HEK293T (cell line): ENCODE data around the gene POSTN.

ENCODE experiments used
- CTCF ChIA-PET: fragments of 350-600 bp; formaldehyde crosslinking; extraction: SDS; loops from one replicate; lab custom pipeline; 2021; ENCODE audit warnings: antibody characterized with exemption, inconsistent platforms; lab: Yijun Ruan, JAX
- POLR2A ChIA-PET: fragments of 350-600 bp; formaldehyde crosslinking; extraction: SDS; loops from one replicate; lab custom pipeline; 2020; ENCODE audit warnings: antibody characterized with exemption, inconsistent platforms; lab: Yijun Ruan, JAX
- DNase-seq: peaks from one replicate; pipeline ENCODE4 v3.0.0; 2012; ENCODE audit warnings: mixed read lengths; ENCODE audit errors: extremely low spot score
- ARNT ChIP-seq: fragments of 450-650 bp; IDR thresholded peaks from 2 replicates; pipeline ENCODE4 v1.6.1; 2017; ENCODE audit warnings: mild to moderate bottlenecking
- BHLHE40 ChIP-seq: fragments of 450-650 bp; IDR thresholded peaks from 2 replicates; pipeline ENCODE4 v1.6.1; 2016; ENCODE audit warnings: mild to moderate bottlenecking, moderate library complexity, borderline replicate concordance
- CTBP1 ChIP-seq: fragments of 450-650 bp; IDR thresholded peaks from 2 replicates; pipeline ENCODE4 v1.6.1; 2016; ENCODE audit warnings: borderline replicate concordance
- ELF4 ChIP-seq: fragments of 450-650 bp; IDR thresholded peaks from 2 replicates; pipeline ENCODE4 v1.6.1; 2017; ENCODE audit warnings: antibody characterized with exemption
- FOXA1 ChIP-seq: fragments of 450-650 bp; IDR thresholded peaks from 2 replicates; pipeline ENCODE4 v1.6.1; 2016; ENCODE audit warnings: mild to moderate bottlenecking
- FOXK2 ChIP-seq: fragments of 450-650 bp; IDR thresholded peaks from 2 replicates; pipeline ENCODE4 v1.6.1; 2016; ENCODE audit warnings: mild to moderate bottlenecking
- FOXM1 ChIP-seq: fragments of 450-650 bp; IDR thresholded peaks from 2 replicates; pipeline ENCODE4 v1.6.1; 2017; ENCODE audit warnings: mild to moderate bottlenecking, borderline replicate concordance
- HDGF ChIP-seq: fragments of 450-650 bp; IDR thresholded peaks from 2 replicates; pipeline ENCODE4 v1.6.1; 2017; ENCODE audit warnings: antibody characterized with exemption, borderline replicate concordance
- L3MBTL2 ChIP-seq: fragments of 450-650 bp; conservative IDR thresholded peaks from 2 replicates; pipeline ENCODE4 v1.6.1; 2016; ENCODE audit warnings: mild to moderate bottlenecking
- LEF1 ChIP-seq: fragments of 450-650 bp; IDR thresholded peaks from 2 replicates; pipeline ENCODE4 v1.6.1; 2017; ENCODE audit warnings: mild to moderate bottlenecking, borderline replicate concordance
- NFRKB ChIP-seq: fragments of 450-650 bp; IDR thresholded peaks from 2 replicates; pipeline ENCODE4 v1.6.1; 2016; ENCODE audit warnings: mild to moderate bottlenecking, moderate library complexity
- PKNOX1 ChIP-seq: fragments of 450-650 bp; IDR thresholded peaks from 2 replicates; pipeline ENCODE4 v1.6.1; 2016
- SP1 ChIP-seq: fragments of 450-650 bp; IDR thresholded peaks from 2 replicates; pipeline ENCODE4 v1.6.1; 2017
- SUZ12 ChIP-seq: fragments of 450-650 bp; IDR thresholded peaks from 2 replicates; pipeline ENCODE4 v1.6.1; 2016; ENCODE audit warnings: mild to moderate bottlenecking
- TARDBP ChIP-seq: fragments of 450-650 bp; IDR thresholded peaks from 2 replicates; pipeline ENCODE4 v1.6.1; 2016
- ZNF384 ChIP-seq: fragments of 450-650 bp; IDR thresholded peaks from 2 replicates; pipeline ENCODE4 v1.6.1; 2016

POSTN gene

DNA sequence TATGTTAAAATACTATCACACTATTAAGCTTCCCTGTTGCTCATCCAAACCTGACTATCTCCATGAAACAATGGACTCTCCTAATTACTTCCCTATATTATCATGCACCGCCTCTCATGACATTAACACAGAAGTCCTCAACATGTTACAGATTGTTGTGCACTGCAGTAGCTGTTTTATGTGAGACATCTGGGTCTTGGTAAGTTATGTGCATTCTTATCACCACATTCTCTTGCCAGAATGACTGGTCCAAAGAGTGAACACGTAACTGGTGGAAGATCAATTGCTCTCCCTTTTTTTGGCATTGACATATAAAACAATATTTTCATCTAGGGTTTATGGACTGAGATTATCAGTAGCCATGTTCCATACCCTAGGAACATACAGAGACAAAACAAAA, 59.4 kb downstream of the POSTN start:
- no peak for DNase-seq
- CTCF ChIA-PET, result no interaction called here
- no peak for TF ChIP-seq LEF1
- no peak for TF ChIP-seq L3MBTL2
- TF ChIP-seq FOXK2, result no peak
- TF ChIP-seq FOXA1, result no peak
- TF ChIP-seq ELF4, result no peak
- TF ChIP-seq HDGF, result no peak
- TF ChIP-seq PKNOX1, result no peak
- POLR2A ChIA-PET, result no interaction called here

GRCh38 chr13:37535501-37535900, 63.1 kb downstream of the POSTN start:
- TF ChIP-seq CTBP1 (no peak), PKNOX1 (no peak), SP1 (no peak), ARNT (no peak), HDGF (no peak), FOXM1 (no peak), TARDBP (no peak), FOXK2 (no peak), L3MBTL2 (no peak), ELF4 (no peak), ZNF384 (no peak), BHLHE40 (no peak), NFRKB (no peak)
- ChIA-PET CTCF (no interaction called here), POLR2A (no interaction called here)
- DNase-seq, result no peak

- POLR2A ChIA-PET, result no interaction called here
- CTCF ChIA-PET, result no interaction called here
- TF ChIP-seq ZNF384 (no peak), TARDBP (no peak), FOXM1 (no peak), SP1 (no peak), HDGF (no peak), PKNOX1 (no peak), BHLHE40 (no peak)
- no peak for DNase-seq
Measured at GRCh38 chr13:37534676-37535075, 63.9 kb downstream of the POSTN start.

GRCh38 chr13:37534181-37534580, 64.4 kb downstream of the POSTN start:
- CTCF ChIA-PET, result no interaction called here

DNA sequence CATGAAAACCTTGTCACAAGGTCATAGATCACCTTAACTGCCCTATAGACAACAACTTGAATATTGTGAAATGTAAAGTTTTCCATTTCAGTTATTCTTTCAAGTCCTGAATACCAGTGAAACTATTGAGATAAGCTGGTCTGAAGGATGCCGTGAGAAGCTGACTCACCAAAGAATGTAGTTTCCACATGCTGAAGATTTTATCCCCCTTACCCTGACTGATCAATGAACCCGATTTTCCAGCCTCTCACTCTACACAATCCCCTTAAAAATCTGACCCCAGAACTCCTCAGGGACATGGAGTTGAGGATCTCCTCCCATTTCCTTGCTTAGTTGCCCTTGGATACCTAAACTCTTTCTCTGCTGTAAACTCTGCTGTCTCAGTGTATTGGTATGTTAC, 67.5 kb downstream of the POSTN start:
- CTCF ChIA-PET, result no interaction called here
- TF ChIP-seq SP1, result no peak
- TF ChIP-seq FOXK2, result no peak
- TF ChIP-seq PKNOX1, result no peak
- TF ChIP-seq ELF4, result no peak
- TF ChIP-seq FOXA1, result no peak
- TF ChIP-seq CTBP1, result no peak
- TF ChIP-seq ZNF384, result no peak
- TF ChIP-seq HDGF, result no peak
- TF ChIP-seq BHLHE40, result no peak
- no peak for TF ChIP-seq L3MBTL2
- no peak for TF ChIP-seq NFRKB
- no peak for TF ChIP-seq TARDBP
- TF ChIP-seq SUZ12, result no peak
- no peak for DNase-seq
- POLR2A ChIA-PET, result no interaction called here

More at GRCh38 chr13:37534181-37534580, 64.4 kb downstream of the POSTN start:
- POLR2A ChIA-PET, result no interaction called here
- DNase-seq, result no peak
- TF ChIP-seq HDGF (no peak), SP1 (no peak), FOXA1 (no peak), PKNOX1 (no peak), SUZ12 (no peak), FOXM1 (no peak), FOXK2 (no peak), L3MBTL2 (no peak), CTBP1 (no peak), NFRKB (no peak), ZNF384 (no peak), ARNT (no peak), TARDBP (no peak), ELF4 (no peak), BHLHE40 (no peak), LEF1 (no peak)
